OCI-LY1 (cell line): ENCODE data around the gene BLCAP.
"Not testable (repeated sequence)": the region's sequence is repeated elsewhere in the genome, so short reads cannot be mapped to it uniquely, and the experiment has no call there.

Experiments used
- H2AFZ ChIP-seq: fragments of 200-600 bp; sonication (generic), shearing (Covaris generic); 2 replicates; pipeline ENCODE4 v1.6.0; 2014; ENCODE audit warnings: antibody characterized with exemption, mild to moderate bottlenecking, low read length
- H3F3A ChIP-seq: fragments of 200-600 bp; sonication (generic), shearing (Covaris generic); 2 replicates; pipeline ENCODE4 v1.6.0; 2014; ENCODE audit warnings: mild to moderate bottlenecking, antibody characterized with exemption, low read length, moderate library complexity; ENCODE audit not compliant: insufficient read depth
- H3K27ac ChIP-seq: fragments of 200-600 bp; sonication (generic); 2 replicates; pipeline ENCODE4 v1.5.1; 2014; ENCODE audit warnings: low read length, mixed run types, mild to moderate bottlenecking, low read depth; ENCODE audit not compliant: poor library complexity, severe bottlenecking
- H3K27me3 ChIP-seq: fragments of 200-600 bp; sonication (generic); 2 replicates; pipeline ENCODE4 v1.6.0; 2014; ENCODE audit warnings: antibody characterized with exemption, mild to moderate bottlenecking, low read length, moderate library complexity; ENCODE audit not compliant: insufficient read depth
- H3K36me3 ChIP-seq: fragments of 200-600 bp; sonication (generic); 2 replicates; pipeline ENCODE4 v1.6.1; 2014; ENCODE audit warnings: mild to moderate bottlenecking, antibody characterized with exemption, low read length, moderate library complexity, mixed read lengths; ENCODE audit not compliant: insufficient read depth
- H3K4me1 ChIP-seq: fragments of 200-600 bp; sonication (generic); 2 replicates; pipeline ENCODE4 v1.5.1; 2014; ENCODE audit warnings: mild to moderate bottlenecking, low read length, moderate library complexity; ENCODE audit not compliant: insufficient read depth, severe bottlenecking
- H3K4me2 ChIP-seq: fragments of 200-600 bp; sonication (generic), shearing (Covaris generic); 2 replicates; pipeline ENCODE4 v1.6.1; 2014; ENCODE audit warnings: low read length
- H3K4me3 ChIP-seq: fragments of 200-600 bp; sonication (generic); 2 replicates; pipeline ENCODE4 v1.5.1; 2014; ENCODE audit warnings: low read length, low read depth, mild to moderate bottlenecking, mixed read lengths; ENCODE audit not compliant: poor library complexity, severe bottlenecking
- H3K79me2 ChIP-seq: fragments of 200-600 bp; shearing (Covaris generic); 2 replicates; pipeline ENCODE4 v1.6.1; 2016; ENCODE audit warnings: mixed run types, low read length, mixed read lengths; ENCODE audit not compliant: insufficient read depth
- H3K9ac ChIP-seq: fragments of 200-600 bp; sonication (generic), shearing (Covaris generic); 2 replicates; pipeline ENCODE4 v1.6.1; 2014; ENCODE audit warnings: mild to moderate bottlenecking, low read length, mixed read lengths
- H3K9me2 ChIP-seq: fragments of 200-600 bp; sonication (generic), shearing (Covaris generic); 2 replicates; pipeline ENCODE4 v1.6.1; 2014; ENCODE audit warnings: low read depth, mild to moderate bottlenecking, low read length, mixed read lengths
- H3K9me3 ChIP-seq: fragments of 200-600 bp; shearing (Covaris generic); 2 replicates; pipeline ENCODE4 v1.6.1; 2014; ENCODE audit warnings: low read length, mixed read lengths
- H4K20me1 ChIP-seq: fragments of 200-600 bp; sonication (generic), shearing (Covaris generic); 2 replicates; pipeline ENCODE4 v1.6.0; 2016; ENCODE audit warnings: mild to moderate bottlenecking, low read length; ENCODE audit not compliant: insufficient read depth
- CTCF ChIP-seq: fragments of 200-600 bp; sonication (generic), shearing (Covaris generic); IDR thresholded peaks from 2 replicates; pipeline ENCODE4 v1.5.1; 2017; ENCODE audit warnings: mild to moderate bottlenecking, antibody characterized with exemption, low read length, moderate library complexity, mixed read lengths
- EZH2 ChIP-seq: fragments of 200-600 bp; sonication (generic), shearing (Covaris generic); IDR thresholded peaks from 2 replicates; pipeline ENCODE4 v1.8.0; 2017; ENCODE audit warnings: borderline replicate concordance, mixed run types, mild to moderate bottlenecking, antibody characterized with exemption, low read length, moderate library complexity, mixed read lengths

Gene BLCAP

GRCh38 chr20:37559312-37560027, 31.8 kb upstream of the BLCAP start:
- Histone ChIP-seq H3K4me3 (no peak overlapping the region), H3K4me2 (no peak overlapping the region), H3K4me1 (no peaks in the 10 kb centered on the region), H3F3A (no peaks in the 10 kb centered on the region), H3K27ac (no peak overlapping the region), H3K36me3 (no peaks in the 10 kb centered on the region), H4K20me1 (no peaks in the 10 kb centered on the region), H3K27me3 (no peaks in the 10 kb centered on the region; the same call in 1 of the 2 replicates), H3K9ac (no peak overlapping the region), H3K79me2 (no peaks in the 10 kb centered on the region), H3K9me3 (no peaks in the 10 kb centered on the region), H2AFZ (no peak overlapping the region), H3K9me2 (no peaks in the 10 kb centered on the region)
- no peak for TF ChIP-seq EZH2

- Histone ChIP-seq H3K4me2 (no peak overlapping the region), H3K4me1 (no peaks in the 10 kb centered on the region)
Observed at GRCh38 chr20:37558779-37559178, 31.1 kb upstream of the BLCAP start.

GRCh38 chr20:37558306-37558705, 30.6 kb upstream of the BLCAP start:
- H3K36me3 ChIP-seq = no peaks in the 10 kb centered on the region
- H3F3A ChIP-seq = no peaks in the 10 kb centered on the region
- TF ChIP-seq EZH2 (no peak), CTCF (no peak)
- no peaks in the 10 kb centered on the region for H3K9me2 ChIP-seq
- no peak overlapping the region for H3K4me2 ChIP-seq
- no peak overlapping the region for H3K9ac ChIP-seq
- no peaks in the 10 kb centered on the region for H4K20me1 ChIP-seq
- H3K79me2 ChIP-seq = no peaks in the 10 kb centered on the region
- H3K4me1 ChIP-seq = no peaks in the 10 kb centered on the region
- no peaks in the 10 kb centered on the region; the same call in 1 of the 2 replicates for H3K27me3 ChIP-seq
- no peaks in the 10 kb centered on the region for H3K9me3 ChIP-seq
- H3K27ac ChIP-seq = no peak overlapping the region
- H2AFZ ChIP-seq = no peak overlapping the region
- H3K4me3 ChIP-seq = no peak overlapping the region

More at GRCh38 chr20:37558779-37559178, 31.1 kb upstream of the BLCAP start:
- Histone ChIP-seq H3F3A (no peaks in the 10 kb centered on the region), H3K4me3 (no peak overlapping the region), H3K9me2 (no peaks in the 10 kb centered on the region), H3K27ac (no peak overlapping the region), H3K79me2 (no peaks in the 10 kb centered on the region), H3K9me3 (no peaks in the 10 kb centered on the region), H4K20me1 (no peaks in the 10 kb centered on the region), H3K36me3 (no peaks in the 10 kb centered on the region), H3K9ac (no peak overlapping the region), H2AFZ (no peak overlapping the region), H3K27me3 (no peaks in the 10 kb centered on the region; the same call in 1 of the 2 replicates)
- TF ChIP-seq EZH2 = no peak
- no peak for TF ChIP-seq CTCF

GRCh38 chr20:37556538-37556937, 28.9 kb upstream of the BLCAP start:
- no peaks in the 10 kb centered on the region for H4K20me1 ChIP-seq
- TF ChIP-seq CTCF = no peak
- TF ChIP-seq EZH2 = no peak
- no peaks in the 10 kb centered on the region for H3K27me3 ChIP-seq
- H3F3A ChIP-seq = no peaks in the 10 kb centered on the region
- no peaks in the 10 kb centered on the region for H3K4me1 ChIP-seq
- H3K27ac ChIP-seq = no peak overlapping the region
- H3K79me2 ChIP-seq = no peaks in the 10 kb centered on the region
- H3K36me3 ChIP-seq = no peaks in the 10 kb centered on the region
- no peaks in the 10 kb centered on the region for H3K9me2 ChIP-seq
- no peak overlapping the region for H3K4me3 ChIP-seq
- H3K9ac ChIP-seq = no peak overlapping the region
- H3K4me2 ChIP-seq = no peak overlapping the region
- H3K9me3 ChIP-seq = no peaks in the 10 kb centered on the region
- H2AFZ ChIP-seq = no peak overlapping the region

GRCh38 chr20:37554721-37555298, 27.1 kb upstream of the BLCAP start:
- not testable (repeated sequence) for H3K27me3 ChIP-seq

More at GRCh38 chr20:37554721-37555298, 27.1 kb upstream of the BLCAP start:
- not testable (repeated sequence) for H3K9ac ChIP-seq, H4K20me1 ChIP-seq, H3F3A ChIP-seq, H3K79me2 ChIP-seq, H3K9me3 ChIP-seq, H3K9me2 ChIP-seq, H2AFZ ChIP-seq, H3K4me3 ChIP-seq, H3K4me2 ChIP-seq, H3K4me1 ChIP-seq, H3K36me3 ChIP-seq, H3K27ac ChIP-seq
